NCI-H1436 (cell line): ENCODE results near the gene FBXO2.

Source experiments
- DNase-seq: peaks from one replicate; lab custom pipeline; 2025; lab: John Stamatoyannopoulos, UW

The FBXO2 gene

DNA sequence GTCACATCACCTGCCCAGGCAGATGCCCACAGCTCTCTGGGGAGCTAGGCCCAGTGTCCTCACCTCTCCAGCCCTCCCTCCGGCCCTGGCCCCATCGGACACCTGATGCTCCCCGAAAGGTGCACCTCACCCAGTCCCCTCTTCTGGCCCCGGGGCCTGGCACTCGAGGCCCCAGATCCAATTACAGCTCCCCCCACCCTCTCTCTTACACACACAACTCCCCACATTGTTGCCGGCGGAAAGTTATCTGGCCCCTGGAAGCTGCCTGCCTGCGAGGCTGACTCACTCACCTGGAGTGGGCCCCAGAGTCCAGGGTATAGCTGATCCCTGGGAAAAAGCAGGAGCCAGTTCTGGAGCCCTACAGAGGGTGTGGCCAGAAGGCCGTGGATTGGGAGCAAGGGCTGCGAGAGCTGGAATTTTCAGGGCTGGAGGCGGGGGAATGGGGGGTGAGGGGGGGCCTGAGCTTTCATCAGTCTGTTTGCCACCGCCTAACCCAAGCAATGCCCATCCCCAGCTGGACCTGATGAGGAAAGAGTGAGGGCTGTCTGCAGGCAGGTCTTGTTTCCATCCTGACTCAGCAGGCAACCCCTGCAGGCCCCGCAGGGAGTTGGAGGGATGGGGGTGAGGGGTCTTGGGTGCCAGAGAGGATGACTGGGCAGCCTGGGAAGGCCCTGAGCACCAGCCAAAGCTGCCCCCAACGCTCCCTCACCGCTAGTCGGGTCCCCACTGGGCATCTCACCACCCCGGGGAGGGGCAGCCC is 948 bp downstream of the FBXO2 start:
- DNase-seq, result no peak

DNA sequence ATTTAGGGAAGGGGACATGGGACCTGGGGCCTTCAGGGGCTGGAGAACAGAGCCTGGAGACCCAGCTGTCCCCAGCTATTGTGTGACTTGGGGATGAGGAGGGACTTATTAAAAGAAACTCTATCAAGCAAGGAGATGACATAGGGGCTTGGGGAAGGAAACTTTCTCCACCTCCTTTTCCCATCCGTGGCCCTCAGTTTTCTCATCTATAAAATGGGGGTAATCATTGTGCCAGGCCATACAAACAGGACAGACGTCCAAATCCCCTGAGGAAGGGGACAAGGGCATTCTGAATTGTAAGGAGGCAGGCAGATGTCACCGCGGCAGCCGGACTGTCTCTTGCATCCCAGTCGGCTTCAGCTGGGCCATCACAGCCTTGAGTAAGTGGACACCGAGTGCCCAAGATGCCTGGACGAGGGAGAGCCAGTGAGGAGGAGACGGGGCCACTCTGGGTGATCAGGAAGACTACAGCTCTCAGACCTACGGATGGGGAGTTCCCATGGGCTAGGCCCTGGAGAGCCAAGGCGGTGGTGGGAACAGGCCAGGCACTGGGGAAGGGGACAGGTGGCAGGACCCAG is 1.9 kb downstream of the FBXO2 start:
- no peak for DNase-seq

DNA sequence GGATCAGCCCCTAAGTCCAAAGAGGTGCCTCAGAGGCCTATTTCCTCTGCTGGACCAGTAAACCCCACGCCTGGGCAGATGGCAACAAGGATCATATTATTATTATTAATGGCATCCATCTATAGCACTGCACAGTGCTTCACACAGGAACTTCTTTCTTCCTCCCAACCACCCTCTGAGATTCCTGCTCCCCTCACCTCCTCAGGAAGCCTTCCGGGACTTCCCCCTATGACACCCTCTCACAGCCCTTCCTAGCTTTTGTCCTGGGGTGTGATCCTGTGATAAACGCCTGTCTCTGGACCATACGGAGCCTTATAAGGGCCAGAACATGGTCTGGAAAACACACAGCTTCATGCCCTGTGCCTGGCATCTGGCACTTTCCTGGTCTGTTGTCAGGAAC is 3.2 kb downstream of the FBXO2 start:
- DNase-seq, result no peak

DNA sequence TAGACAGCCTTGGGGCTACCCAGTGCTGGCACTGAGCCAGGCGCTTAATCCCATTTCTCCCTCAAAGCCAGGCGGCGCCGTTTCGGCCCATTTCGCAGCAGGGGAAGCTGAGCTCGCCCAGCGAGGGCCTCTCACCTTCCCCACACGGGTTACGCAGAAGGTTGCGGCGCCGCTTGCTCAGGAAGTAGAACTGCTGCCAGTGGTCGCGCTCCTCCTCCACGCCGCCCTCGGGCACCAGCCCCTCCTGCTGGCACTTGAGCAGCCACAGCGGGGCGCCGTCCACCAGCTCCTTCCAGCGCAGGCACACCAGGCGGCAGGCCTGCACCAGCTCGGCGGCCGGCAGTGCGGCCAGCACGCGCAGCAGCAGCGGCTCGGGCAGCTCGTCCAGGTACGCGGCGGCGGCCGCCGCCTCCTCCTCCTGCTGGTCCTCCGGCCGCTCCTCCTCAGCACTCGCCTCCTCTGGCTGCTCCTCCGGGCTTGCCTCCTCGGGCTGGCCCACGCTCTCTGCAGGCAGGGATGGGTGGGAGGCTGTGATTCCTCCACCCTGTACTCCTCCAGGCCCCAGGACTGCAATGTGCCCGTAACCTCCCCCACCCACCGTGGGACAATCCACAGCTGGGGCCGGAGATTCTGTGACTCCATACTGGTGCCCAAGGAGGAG is 3.8 kb downstream of the FBXO2 start:
- DNase-seq, result peak; percentile 57

DNA sequence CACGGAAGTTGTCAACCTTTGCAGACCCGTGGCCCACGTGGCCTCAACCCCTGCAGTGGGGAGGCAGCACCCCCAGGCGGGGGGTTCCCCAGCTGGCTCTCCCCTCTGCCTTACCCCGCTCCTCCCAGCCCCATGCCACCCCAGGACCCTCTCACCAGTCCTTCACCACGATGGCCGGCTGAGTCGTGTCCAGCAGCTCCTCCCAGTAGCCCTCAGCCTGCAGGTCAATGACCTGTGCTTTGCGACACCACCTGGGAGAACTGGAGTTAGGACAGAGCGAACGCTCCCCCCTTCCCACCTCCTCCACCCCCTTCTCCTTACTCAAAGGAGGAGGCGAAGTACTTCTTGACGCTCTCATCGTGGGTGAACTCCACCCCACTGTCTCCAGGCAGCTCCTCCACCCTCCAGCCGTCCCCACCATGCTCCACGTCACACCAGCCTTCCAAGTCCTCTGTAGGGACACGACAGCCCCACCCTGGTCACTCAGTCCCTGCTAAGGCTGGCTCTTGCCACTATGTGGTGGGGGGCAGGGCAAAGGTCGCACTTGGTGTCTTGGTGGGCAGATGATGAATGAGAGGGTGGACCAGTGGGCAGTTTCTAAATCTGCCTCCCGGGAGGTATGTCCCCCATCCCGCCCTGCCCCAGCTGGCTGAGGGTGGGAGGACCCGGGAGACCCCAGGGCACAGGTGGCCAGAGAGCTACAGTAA is 4.5 kb downstream of the FBXO2 start:
- no peak for DNase-seq

DNA sequence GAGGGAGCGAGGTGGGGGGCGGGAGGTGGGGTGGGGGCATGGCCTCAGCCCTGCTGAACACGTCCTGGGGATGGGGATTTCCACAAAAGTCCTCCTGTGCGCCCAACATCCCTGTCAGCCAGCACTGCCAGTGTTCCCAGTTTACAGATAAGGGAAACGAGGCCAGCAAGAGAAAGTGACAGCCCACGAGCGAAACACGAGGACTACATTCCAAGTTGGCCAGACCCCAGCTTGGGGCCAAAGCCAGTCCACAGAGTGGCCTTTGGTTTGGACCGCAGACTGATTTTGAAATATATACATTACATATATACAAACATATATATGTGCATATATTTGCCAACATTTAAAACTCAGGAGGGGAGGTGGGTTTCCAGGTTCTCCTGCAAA is 5.0 kb downstream of the FBXO2 start:
- DNase-seq, result no peak

DNA sequence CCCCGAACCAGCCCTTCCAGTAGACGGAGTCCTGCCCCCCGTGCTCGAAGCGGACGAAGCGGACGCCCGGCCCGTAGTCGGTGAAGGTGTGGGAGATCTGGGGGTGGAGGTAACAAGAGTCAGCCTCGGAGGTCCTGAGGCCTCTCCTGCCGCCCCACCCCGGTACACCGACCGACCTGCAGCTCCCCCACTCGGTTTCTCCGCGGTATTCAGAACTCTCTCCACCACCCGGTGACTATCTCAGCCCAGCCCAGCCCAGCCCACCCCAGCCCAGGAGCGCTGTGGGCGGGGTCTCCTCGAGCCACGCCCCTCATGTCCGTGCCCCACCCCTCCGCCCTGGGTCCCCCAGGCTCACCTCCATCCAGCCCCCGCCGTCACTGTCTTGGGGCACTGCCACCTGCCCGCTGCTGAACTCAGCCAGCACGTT is 5.5 kb downstream of the FBXO2 start:
- no peak for DNase-seq

DNA sequence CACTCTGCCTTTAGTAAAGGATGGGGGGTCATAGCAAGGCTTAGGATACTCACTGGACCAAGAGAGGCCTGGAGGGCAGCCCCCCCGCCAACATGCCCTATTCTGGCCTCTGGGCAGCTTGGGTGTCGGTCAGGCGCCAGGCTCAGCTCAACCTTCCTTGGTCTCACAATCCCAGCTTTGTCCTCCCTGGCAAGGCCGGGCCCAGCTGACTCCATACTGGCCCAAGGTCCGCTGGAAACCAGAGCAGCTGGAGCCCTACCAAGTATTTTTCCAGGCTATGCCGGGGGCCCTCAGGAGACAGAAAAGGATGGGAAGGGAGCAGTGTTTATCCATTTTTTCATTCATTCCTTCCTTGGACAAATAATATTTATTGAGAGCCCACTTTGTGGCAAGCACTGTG is 6.2 kb downstream of the FBXO2 start:
- no peak for DNase-seq

DNA sequence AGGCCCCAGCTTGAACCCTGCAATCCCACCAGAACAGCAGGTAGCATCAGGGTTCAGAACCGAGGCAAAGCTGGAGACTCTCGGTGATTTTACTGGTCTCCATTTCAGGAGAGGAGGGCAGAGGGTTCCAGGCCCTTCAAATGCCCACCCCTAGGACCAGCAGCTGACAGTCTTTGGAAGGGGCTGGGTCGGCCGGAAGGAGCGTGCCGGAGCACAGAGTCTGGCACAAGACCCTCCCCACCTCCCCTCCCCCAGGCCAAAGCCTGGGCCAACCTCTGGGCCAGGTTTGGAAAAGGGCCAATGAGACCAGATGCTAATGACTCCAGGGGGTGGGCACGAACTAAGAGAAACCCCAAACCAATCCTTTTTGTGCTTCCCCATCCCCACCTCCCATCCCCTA is 6.9 kb downstream of the FBXO2 start:
- DNase-seq, result no peak

DNA sequence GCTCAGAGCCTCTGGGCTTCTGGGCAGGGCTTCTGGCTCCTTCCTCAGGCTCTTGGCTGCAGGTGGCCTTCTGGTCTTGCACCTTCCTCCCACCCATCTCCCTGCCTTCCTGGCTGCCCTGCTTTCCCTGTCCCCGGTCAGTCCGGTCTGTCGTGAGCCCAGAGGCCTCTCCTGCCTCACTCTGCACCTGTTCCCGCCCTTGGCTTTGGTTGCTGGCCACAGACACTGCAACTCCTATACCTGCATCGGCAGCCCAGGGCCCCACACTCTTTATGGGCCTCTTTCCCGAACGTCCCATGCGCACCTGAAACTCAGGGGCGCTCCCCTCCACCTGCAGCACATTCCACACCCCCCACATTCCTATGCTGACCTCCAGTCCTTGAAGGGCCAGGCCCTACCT is 7.9 kb downstream of the FBXO2 start:
- no peak for DNase-seq

DNA sequence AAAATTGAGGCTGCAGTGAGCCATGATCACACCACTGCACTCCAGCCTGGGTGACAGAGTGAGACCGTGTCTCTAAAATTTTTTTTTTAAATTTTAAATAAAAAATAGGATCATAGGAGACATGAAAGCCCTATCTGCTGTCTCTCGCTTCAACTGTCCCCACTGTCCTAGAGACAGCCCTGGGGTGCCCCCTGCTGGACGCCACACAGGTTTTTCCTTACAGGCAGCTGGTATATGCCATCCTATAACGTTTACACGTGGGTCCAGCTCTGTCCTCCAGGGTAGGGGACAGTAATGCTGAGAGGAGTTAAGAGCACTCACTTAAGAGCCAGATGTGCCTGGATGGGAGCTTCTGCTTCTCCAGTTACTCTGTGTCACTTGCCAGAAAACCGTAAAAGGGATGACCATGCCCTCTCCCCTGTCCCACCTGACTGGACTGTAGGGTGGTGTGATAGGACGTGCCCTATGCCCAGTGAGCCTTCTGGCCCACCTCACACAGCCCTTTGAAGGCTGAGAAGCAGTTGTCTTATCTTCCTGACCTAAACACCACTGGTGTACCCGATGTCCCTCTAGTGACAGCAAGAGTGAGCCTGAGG is 8.5 kb downstream of the FBXO2 start:
- DNase-seq, result peak; percentile 81

DNA sequence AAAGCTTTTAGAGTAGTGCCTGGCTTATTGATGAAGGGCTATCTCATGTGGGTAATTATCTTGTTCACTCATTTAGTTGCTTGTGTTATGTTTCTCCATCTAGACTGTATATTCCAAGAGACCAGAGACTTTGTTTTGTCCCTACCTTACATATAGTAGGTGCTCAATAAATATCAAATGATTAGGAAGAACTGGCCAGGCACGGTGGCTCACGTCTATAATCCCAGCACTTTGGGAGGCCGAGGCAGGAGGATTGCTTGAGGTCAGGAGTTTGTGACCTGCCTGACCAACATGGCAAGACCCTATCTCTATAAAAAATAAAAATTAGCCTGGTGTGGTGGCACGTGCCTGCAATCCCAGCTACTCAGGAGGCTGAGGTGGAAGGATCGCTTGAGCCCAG is 9.0 kb downstream of the FBXO2 start:
- no peak for DNase-seq

DNA sequence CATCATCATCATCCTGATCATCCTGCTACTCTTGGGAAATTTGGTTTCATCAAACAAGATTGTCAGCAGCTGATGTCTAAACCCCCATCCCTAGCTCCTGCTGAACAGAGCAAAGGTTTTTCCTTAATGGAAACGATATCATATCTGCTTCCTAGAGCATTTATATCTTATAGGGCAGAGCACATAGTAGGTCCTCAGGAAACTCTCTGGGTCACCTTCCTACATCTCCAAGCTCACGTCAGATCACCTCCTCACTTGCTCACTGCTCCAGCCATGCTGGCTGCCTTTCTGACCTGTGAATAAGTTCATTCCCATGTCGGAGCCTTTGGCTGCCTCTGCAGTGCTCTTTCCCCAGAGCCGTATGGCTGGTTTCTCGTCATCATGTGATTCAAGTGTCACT is 10.4 kb downstream of the FBXO2 start:
- no peak for DNase-seq

DNA sequence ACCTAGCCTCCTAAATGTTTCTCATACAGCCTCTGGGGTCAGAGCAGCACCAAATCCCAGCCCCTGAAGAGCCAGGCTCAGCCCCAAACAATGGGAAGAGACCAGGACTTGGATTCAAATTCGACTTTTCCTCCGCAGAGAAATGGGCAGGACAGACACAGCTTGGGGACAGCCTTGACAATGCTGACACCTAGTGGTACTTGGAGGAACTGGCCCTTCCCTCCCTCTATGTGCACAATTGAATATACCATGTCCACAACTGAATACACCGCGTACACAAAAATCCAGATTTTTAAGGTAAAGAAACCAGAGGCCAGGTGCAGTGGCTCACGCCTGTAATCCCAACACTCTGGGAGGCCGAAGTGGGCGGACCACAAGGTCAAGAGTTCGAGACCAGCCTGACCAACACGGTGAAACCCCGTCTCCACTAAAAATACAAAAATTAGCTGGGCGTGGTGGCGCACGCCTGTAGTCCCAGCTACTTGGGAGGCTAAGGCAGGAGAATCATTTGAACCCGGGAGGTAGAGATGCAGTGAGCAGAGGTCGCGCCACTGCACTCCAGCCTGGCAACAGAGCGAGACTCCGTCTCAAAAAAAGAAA is 11.7 kb downstream of the FBXO2 start:
- DNase-seq, result peak; percentile 71

DNA sequence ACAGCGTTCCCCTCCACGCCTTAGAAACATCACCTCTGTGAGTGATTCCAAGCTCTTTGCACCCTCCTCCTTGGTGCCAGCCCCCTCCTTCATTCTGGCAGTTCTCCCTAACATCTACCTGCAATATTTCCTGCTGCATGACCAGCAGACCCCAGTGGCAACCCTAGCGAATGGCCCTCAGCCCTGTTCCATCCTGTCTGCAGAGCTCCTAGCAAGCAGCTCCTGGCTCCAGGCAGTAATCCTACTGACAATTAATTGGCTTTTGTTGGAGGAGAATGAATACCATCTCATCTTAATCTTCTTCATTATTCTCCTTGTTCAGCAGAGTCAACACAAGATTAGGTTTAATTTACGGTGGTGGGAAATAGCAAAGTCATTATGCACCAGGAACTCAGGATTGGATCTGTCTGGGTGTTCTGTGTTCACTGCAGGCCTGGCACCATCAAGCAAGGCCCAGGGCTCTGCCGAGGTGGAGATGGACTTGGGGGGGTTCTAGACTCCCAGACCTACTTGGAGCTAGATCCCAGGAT is 12.4 kb downstream of the FBXO2 start:
- DNase-seq, result no peak

DNA sequence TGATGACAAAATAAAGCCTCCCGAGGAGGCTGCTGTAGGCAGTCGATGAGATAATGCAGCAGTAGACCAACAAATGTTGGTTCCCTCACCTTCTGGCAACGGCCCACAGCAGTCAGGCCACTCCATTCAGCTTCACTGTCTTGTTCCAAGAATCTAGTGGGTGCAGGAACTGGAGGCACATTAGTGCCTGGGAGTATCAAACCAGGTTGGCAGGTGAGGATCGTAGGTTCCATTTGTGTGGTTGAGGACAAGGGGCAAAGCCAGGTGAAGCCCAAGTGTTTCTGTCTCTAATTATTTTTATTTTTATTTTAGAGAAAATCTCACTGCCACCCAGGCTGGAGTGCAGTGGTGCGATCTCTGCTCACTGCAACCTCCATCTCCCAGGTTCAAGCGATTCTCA is 13.3 kb downstream of the FBXO2 start:
- no peak for DNase-seq

DNA sequence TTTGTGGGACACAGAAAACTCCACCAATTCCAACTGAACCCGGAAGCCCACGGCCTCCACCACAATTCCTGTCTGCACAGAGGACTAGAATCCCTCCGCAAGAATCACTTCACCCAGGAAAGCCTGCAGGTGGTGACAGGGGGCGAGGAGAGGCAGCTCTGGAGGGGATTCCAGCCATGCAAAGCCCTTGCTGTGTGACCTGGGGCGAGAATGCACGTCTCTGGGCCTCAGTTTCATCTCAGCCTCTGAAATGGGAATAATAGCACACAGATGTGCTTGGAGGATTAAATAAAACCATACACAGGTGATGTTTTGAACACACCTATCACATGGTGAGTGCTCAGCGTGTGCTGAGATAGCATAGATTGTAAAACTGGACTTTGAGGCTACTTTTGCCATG is 14.1 kb downstream of the FBXO2 start:
- no peak for DNase-seq

DNA sequence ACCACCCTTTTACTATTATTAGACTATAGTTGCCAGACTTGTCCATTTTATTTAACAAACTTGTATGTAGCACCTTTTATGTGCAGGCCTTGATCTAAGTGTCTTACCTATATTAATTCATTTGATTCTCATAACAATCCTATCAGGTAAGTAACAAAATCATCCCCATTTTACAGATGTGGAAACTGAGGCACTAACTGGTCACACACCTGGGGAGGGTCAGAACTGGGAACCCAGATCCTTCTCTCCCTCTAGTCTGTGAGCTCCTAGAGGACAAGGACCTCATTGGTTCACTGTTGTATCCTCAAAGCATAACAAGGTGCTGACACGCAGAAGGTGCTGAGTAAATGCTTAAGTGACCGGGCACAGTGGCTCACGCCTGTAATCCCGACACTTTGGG is 14.9 kb downstream of the FBXO2 start:
- no peak for DNase-seq

DNA sequence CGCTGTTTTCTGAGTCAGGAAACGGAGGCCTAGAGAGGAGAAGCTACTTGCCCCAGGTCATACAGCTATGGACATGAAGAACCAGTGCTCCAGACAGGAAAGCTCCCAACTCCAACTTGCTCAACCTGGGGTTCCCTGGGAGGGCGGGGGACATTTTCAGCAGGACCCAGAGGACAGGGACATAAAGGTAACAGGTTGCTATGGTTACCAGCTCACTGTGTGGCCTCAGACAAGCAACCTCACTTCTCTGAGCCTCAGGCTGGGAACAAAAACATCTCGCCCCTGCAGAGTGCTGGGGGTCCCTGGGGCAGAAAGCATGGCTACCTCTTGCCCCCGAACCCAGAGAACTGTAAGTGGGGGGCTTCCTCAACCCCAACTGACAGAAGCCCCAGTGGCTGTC is 16.1 kb downstream of the FBXO2 start:
- no peak for DNase-seq

DNA sequence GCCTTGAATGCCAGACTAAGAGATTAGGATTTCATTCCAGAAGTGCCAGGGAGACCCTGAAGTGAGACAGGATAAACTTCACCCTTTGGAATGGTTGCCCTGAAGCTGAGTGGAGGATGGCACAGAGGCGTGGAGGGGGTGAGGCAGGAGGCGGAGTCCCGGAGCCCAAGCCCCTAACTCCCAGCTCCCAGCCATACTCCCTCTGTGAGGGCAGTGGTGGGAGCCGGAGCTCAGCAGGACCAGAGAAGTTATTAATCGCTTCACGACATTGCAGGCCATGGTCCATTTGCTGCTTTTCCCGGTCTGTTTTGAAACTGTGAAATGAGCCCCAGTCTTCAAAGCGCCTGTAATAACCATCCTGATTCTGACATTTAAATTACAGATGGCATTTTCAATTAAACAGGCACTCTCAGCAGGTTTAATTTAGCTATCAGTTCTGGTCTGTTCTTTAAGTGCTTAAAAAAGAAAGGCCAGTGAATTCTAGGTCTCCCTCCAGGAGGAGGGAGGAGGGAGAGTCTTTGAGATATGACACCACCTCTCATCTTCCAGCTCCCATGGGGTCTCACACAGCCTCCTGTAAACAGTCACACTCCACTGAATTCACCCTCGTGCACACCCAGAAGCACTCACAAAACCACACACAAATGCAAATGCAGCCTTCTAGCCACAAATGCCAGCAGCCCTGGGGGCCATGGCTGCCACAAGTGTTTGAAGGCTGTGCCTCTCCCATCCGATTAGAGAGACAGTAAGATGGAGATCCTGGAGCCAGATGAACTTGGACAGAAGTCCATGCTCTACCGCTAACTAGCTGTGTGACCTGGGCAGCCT is 19.6 kb downstream of the FBXO2 start:
- DNase-seq, result peak; percentile 30
